IMR-90 (cell line): ENCODE measurements around the gene PDXDC1. TPM values are rescaled to one million over a fixed set of nuclear protein-coding genes. Genes with fewer than 3 reads are reported as not detected.
"Not testable (repeated sequence)": the region's sequence is repeated elsewhere in the genome, so short reads cannot be mapped to it uniquely, and the experiment has no call there.

Source experiments
- ATAC-seq: fragments of 200-7000 bp; cut with Tn5 transposase; 2 replicates; pipeline ENCODE4 v1.9.1; 2020; ENCODE audit warnings: low read depth, mild to moderate bottlenecking, moderate library complexity
- BruUV-seq: library from RNA; stranded (reverse); fragments of 400-500 nt; replicated peaks from 2 replicates; lab custom pipeline; 2021; lab: Mats Ljungman, UMichigan
- CTCF ChIA-PET: fragments of 300-600 bp; formaldehyde crosslinking; extraction: SDS; loops from one replicate; lab custom pipeline; 2021; ENCODE audit warnings: antibody characterized with exemption; lab: Yijun Ruan, JAX
- POLR2A ChIA-PET: fragments of 300-600 bp; sonication (Branson Sonifier 250); formaldehyde crosslinking; loops from one replicate; lab custom pipeline; 2022; ENCODE audit warnings: antibody characterized with exemption; ENCODE audit not compliant: unreplicated experiment; lab: Charles Lee
- DNase-seq: peaks from one replicate; pipeline ENCODE4 v3.0.0; 2013
- H2AFZ ChIP-seq: replicated peaks from 2 replicates; pipeline ENCODE3; 2013; ENCODE audit warnings: low read length, mild to moderate bottlenecking; ENCODE audit not compliant: poor library complexity
- H2AK5ac ChIP-seq: 2 replicates; pipeline ENCODE4 v1.6.1; 2013; ENCODE audit warnings: low read depth, low read length, inconsistent platforms
- H2AK9ac ChIP-seq: replicated peaks from 2 replicates; pipeline ENCODE3; 2013; ENCODE audit warnings: mild to moderate bottlenecking, low read depth, low read length, moderate library complexity; ENCODE audit not compliant: poor library complexity
- H2BK120ac ChIP-seq: 2 replicates; pipeline ENCODE4 v1.6.1; 2013; ENCODE audit warnings: low read depth, low read length, inconsistent platforms
- H2BK15ac ChIP-seq: 3 replicates; pipeline ENCODE4 v1.6.1; 2013; ENCODE audit warnings: low read depth, low read length, inconsistent platforms
- H2BK20ac ChIP-seq: 2 replicates; pipeline ENCODE4 v1.6.1; 2013; ENCODE audit warnings: low read depth, mild to moderate bottlenecking, inconsistent platforms, low read length, moderate library complexity
- H2BK5ac ChIP-seq: 2 replicates; pipeline ENCODE4 v1.6.1; 2013; ENCODE audit warnings: mild to moderate bottlenecking, low read depth, low read length, inconsistent platforms; ENCODE audit not compliant: poor library complexity, severe bottlenecking
- H3K14ac ChIP-seq: replicated peaks from 2 replicates; pipeline ENCODE4 v1.6.1; 2013; ENCODE audit warnings: low read depth, low read length, inconsistent platforms
- H3K18ac ChIP-seq: 2 replicates; pipeline ENCODE4 v1.6.1; 2013; ENCODE audit warnings: low read depth, low read length, control low read depth
- H3K23ac ChIP-seq: 2 replicates; pipeline ENCODE4 v1.6.1; 2013; ENCODE audit warnings: low read depth, low read length, inconsistent platforms
- H3K27ac ChIP-seq: 2 replicates; pipeline ENCODE4 v1.5.1; 2013; ENCODE audit warnings: mild to moderate bottlenecking, control low read depth, low read length; ENCODE audit not compliant: insufficient read depth
- H3K27me3 ChIP-seq: 2 replicates; pipeline ENCODE4 v1.6.1; 2013; ENCODE audit warnings: low read length; ENCODE audit not compliant: control insufficient read depth, insufficient read depth
- H3K36me3 ChIP-seq: 2 replicates; pipeline ENCODE4 v1.6.1; 2013; ENCODE audit warnings: low read length, mixed read lengths; ENCODE audit not compliant: control insufficient read depth, insufficient read depth
- H3K4ac ChIP-seq: 2 replicates; pipeline ENCODE4 v1.6.1; 2013; ENCODE audit warnings: low read depth, low read length, inconsistent platforms
- H3K4me1 ChIP-seq: 2 replicates; pipeline ENCODE4 v1.6.1; 2013; ENCODE audit warnings: low read length, mixed read lengths; ENCODE audit not compliant: control insufficient read depth, insufficient read depth
- H3K4me2 ChIP-seq: 2 replicates; pipeline ENCODE4 v1.6.1; 2013; ENCODE audit warnings: low read depth, mild to moderate bottlenecking, control low read depth, low read length, moderate library complexity
- H3K4me3 ChIP-seq: 2 replicates; pipeline ENCODE4 v1.5.1; 2013; ENCODE audit warnings: low read depth, mild to moderate bottlenecking, control low read depth, low read length, moderate library complexity; ENCODE audit not compliant: insufficient read depth
- H3K56ac ChIP-seq: 2 replicates; pipeline ENCODE4 v1.6.1; 2013; ENCODE audit warnings: low read length, inconsistent platforms; ENCODE audit not compliant: insufficient read depth; ENCODE audit errors: extremely low read depth
- H3K79me1 ChIP-seq, 2 experiments: 2 replicates each; pipeline ENCODE4 v1.6.1; 2013; ENCODE audit warnings: low read length in 2 of 2, inconsistent platforms in 1 of 2, low read depth in 1 of 2
- H3K9ac ChIP-seq: 2 replicates; pipeline ENCODE4 v1.6.1; 2013; ENCODE audit warnings: low read depth, low read length, control low read depth
- H3K9me1 ChIP-seq: 2 replicates; pipeline ENCODE4 v1.6.1; 2013; ENCODE audit warnings: low read length, inconsistent platforms; ENCODE audit not compliant: insufficient read depth
- H3K9me3 ChIP-seq: 2 replicates; pipeline ENCODE4 v1.6.1; 2013; ENCODE audit warnings: low read length; ENCODE audit not compliant: control insufficient read depth, insufficient read depth
- H4K20me1 ChIP-seq: 2 replicates; pipeline ENCODE4 v1.6.1; 2013; ENCODE audit warnings: low read length, inconsistent platforms; ENCODE audit not compliant: insufficient read depth
- H4K5ac ChIP-seq: 2 replicates; pipeline ENCODE4 v1.6.1; 2013; ENCODE audit warnings: mild to moderate bottlenecking, low read depth, low read length, control low read depth
- H4K8ac ChIP-seq, 2 experiments: 2 replicates each; pipeline ENCODE4 v1.6.1; 2013; ENCODE audit warnings: low read depth in 2 of 2, low read length in 2 of 2, control low read depth in 1 of 2, inconsistent platforms in 1 of 2
- H4K91ac ChIP-seq: 2 replicates; pipeline ENCODE4 v1.6.1; 2013; ENCODE audit warnings: low read depth, low read length, inconsistent platforms; ENCODE audit not compliant: insufficient read depth
- WGBS, 2 experiments: methylation state at CpG; one replicate each; pipeline versions ENCODE4 v1.1.5 to v1.1.7; 2013; ENCODE audit warnings: missing lambda C conversion rate in 2 of 2; ENCODE audit not compliant: insufficient read length in 1 of 2; ENCODE audit errors: extremely low coverage in 2 of 2; 5-methylcytosine and 5-hydroxymethylcytosine counted together
- dilution Hi-C: fragments of 300-500 bp; cut with HindIII; formaldehyde crosslinking; loops from one replicate; pipeline ENCODE4 v1.14.3; 2018; ENCODE audit warnings: low sequenced_read_pairs; ENCODE audit not compliant: unreplicated experiment
- in situ Hi-C: fragments of 300-500 bp; cut with MboI; formaldehyde crosslinking; loops from 3 replicates; pipeline ENCODE4 v1.14.3; 2019; ENCODE audit warnings: low sequenced_read_pairs, inconsistent platforms, mixed read lengths
- intact Hi-C: fragments of 100-400 bp; cut with micrococcal nuclease; formaldehyde crosslinking; loops from 2 replicates; pipeline ENCODE4 v1.10.0; 2022
- polyA plus RNA-seq, 3 experiments: library from polyadenylated mRNA; depleted of rRNA; stranded (reverse); fragments of >200 nt; gene quantifications; 2 replicates each; pipeline ENCODE4 v1.2.3, GENCODE V29; 2012; ENCODE audit warnings: low replicate concordance in 1 of 3
- total RNA-seq: library from RNA; depleted of rRNA; stranded (reverse); fragments of >200 nt; gene quantifications from 2 replicates; pipeline ENCODE4 v1.2.3, GENCODE V29; 2012

The PDXDC1 gene
- total and polyA plus RNA-seq, 2 of the 4 experiments (the other 2 are of a cell fraction), result 68.7 to 117 TPM

GRCh38 chr16:15179909-15180308 lies 205.1 kb downstream of the PDXDC1 start:
- H3K23ac ChIP-seq, H3K56ac ChIP-seq, H2BK20ac ChIP-seq, H4K8ac ChIP-seq, DNase-seq, H2BK15ac ChIP-seq, H4K20me1 ChIP-seq, H3K27me3 ChIP-seq, H3K4me2 ChIP-seq, dilution Hi-C loops, H3K79me1 ChIP-seq, H2BK5ac ChIP-seq, H3K14ac ChIP-seq, H2BK120ac ChIP-seq, H3K4ac ChIP-seq, H3K9me1 ChIP-seq, H4K5ac ChIP-seq, H4K91ac ChIP-seq, BruUV-seq, CTCF ChIA-PET, H3K27ac ChIP-seq, H3K9ac ChIP-seq, in situ Hi-C loops, H2AFZ ChIP-seq, POLR2A ChIA-PET, H2AK9ac ChIP-seq, H3K4me1 ChIP-seq, H3K18ac ChIP-seq, intact Hi-C loops, ATAC-seq, H3K36me3 ChIP-seq, H3K4me3 ChIP-seq, H2AK5ac ChIP-seq, H3K9me3 ChIP-seq: not testable (repeated sequence)
- 29% methylated on average over 1 of the region's 3 CpGs; no CpG with 5 or more reads in 1 of the 2 experiments for WGBS, 2 experiments

GRCh38 chr16:15180946-15181345 lies 206.1 kb downstream of the PDXDC1 start:
- ATAC-seq, H3K27ac ChIP-seq, H4K20me1 ChIP-seq, H3K79me1 ChIP-seq, H3K9me3 ChIP-seq, H3K14ac ChIP-seq, H2BK20ac ChIP-seq, H2AK5ac ChIP-seq, dilution Hi-C loops, H4K8ac ChIP-seq, H2BK120ac ChIP-seq, in situ Hi-C loops, H3K4me1 ChIP-seq, BruUV-seq, H3K9ac ChIP-seq, H4K91ac ChIP-seq, H3K4me2 ChIP-seq, H3K56ac ChIP-seq, intact Hi-C loops, H4K5ac ChIP-seq, H3K23ac ChIP-seq, H3K4ac ChIP-seq, H2AFZ ChIP-seq, H3K27me3 ChIP-seq, CTCF ChIA-PET, H3K4me3 ChIP-seq, POLR2A ChIA-PET, H2BK5ac ChIP-seq, H2AK9ac ChIP-seq, H3K36me3 ChIP-seq, DNase-seq, H3K18ac ChIP-seq, H3K9me1 ChIP-seq, H2BK15ac ChIP-seq: not testable (repeated sequence)
- WGBS, 2 experiments, result no CpG with 5 or more reads among the region's 1 CpG
